ENCODE measurements around the gene CSNK1D. TPM values are rescaled to one million over a fixed set of nuclear protein-coding genes. Genes with fewer than 3 reads are reported as not detected.
A peak's percentile ranks its signal among the peaks of the same experiment; 100 is the strongest.

Gene CSNK1D
- total RNA-seq, 1 experiment from 2014 or later: 111 TPM

DNA sequence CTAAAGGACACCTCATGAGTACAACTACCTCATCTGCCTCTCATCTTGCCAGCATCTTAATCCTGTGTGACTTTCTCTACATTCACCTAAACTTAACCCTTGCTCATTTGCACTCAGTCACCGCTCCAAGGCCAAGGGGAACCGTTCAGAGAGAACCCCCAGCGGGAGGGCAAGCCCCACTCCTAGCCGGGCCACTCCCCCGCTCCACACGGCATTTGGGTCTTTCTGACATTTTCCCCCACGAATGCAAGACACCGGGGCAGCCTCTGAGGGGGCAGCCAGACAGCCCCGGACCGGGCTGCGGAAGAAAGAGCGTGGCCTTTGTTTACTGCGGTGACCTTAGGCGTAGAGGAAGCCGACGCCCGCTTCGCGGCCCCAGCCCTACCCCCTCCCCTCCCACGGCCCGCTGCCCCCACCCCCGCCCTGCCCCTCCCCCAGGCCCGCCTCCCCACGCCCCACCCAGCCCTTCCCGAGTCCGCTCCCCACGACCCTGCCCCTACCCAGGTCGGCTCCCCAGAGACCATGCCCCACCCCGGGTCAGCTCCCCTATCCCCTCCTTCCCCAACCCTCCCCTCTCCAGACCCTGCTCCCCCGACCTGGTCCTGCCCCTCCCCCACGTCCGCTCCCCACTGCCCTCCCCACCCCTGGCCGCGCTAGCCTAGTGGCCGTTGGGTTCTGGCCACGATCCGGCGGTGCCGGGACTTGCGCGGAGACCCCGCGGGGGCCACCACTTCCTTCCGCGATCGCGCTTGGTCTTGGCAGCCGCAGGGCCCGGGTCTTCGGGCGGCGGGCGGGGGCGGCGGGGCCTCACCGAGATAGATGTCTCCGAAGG, 789 bp downstream of the CSNK1D start:
- peaks cover 29% of the 10 kb centered on the region for H3K36me3 Mint-ChIP-seq
- H3K27ac Mint-ChIP-seq: peak overlapping the region; percentile 94
- TF ChIP-seq, protein P1, sequence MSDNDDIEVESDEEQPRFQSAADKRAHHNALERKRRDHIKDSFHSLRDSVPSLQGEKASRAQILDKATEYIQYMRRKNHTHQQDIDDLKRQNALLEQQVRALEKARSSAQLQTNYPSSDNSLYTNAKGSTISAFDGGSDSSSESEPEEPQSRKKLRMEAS (CRISPR knock-in tag; IDR thresholded peaks at IDR 0.05): 0 out of 2 replicates have a peak, but pooled peaks have one; percentile 16
- TF ChIP-seq, protein P2, sequence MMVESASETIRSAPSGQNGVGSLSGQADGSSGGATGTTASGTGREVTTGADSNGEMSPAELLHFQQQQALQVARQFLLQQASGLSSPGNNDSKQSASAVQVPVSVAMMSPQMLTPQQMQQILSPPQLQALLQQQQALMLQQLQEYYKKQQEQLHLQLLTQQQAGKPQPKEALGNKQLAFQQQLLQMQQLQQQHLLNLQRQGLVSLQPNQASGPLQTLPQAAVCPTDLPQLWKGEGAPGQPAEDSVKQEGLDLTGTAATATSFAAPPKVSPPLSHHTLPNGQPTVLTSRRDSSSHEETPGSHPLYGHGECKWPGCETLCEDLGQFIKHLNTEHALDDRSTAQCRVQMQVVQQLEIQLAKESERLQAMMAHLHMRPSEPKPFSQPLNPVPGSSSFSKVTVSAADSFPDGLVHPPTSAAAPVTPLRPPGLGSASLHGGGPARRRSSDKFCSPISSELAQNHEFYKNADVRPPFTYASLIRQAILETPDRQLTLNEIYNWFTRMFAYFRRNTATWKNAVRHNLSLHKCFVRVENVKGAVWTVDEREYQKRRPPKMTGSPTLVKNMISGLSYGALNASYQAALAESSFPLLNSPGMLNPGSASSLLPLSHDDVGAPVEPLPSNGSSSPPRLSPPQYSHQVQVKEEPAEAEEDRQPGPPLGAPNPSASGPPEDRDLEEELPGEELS (CRISPR knock-in tag; IDR thresholded peaks at IDR 0.05): 0 out of 2 replicates have a peak, but pooled peaks have one; percentile 29
- TF ChIP-seq, protein P3, sequence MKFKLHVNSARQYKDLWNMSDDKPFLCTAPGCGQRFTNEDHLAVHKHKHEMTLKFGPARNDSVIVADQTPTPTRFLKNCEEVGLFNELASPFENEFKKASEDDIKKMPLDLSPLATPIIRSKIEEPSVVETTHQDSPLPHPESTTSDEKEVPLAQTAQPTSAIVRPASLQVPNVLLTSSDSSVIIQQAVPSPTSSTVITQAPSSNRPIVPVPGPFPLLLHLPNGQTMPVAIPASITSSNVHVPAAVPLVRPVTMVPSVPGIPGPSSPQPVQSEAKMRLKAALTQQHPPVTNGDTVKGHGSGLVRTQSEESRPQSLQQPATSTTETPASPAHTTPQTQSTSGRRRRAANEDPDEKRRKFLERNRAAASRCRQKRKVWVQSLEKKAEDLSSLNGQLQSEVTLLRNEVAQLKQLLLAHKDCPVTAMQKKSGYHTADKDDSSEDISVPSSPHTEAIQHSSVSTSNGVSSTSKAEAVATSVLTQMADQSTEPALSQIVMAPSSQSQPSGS (CRISPR knock-in tag; IDR thresholded peaks at IDR 0.05; ENCODE audit: borderline replicate concordance, low read depth): no peak
- no peak for TF ChIP-seq NFYB (CRISPR knock-in tag; conservative IDR thresholded peaks at IDR 0.05; ENCODE audit: low read depth)
- H3K4me1 Mint-ChIP-seq: peaks cover 56% of the 10 kb centered on the region
- peak; percentile 13 for ATAC-seq
- no peaks in the 10 kb centered on the region; the same call in 1 of the 2 replicates for H3K27me3 Mint-ChIP-seq (ENCODE audit: low read depth)
- POLR2A ChIA-PET: no interaction called here
- peak overlapping the region; percentile 92 for H3K4me3 Mint-ChIP-seq
- DNase-seq (ENCODE audit: low spot score): peak; percentile 50
- no peaks in the 10 kb centered on the region for H3K9me3 Mint-ChIP-seq
- CTCF ChIA-PET: interaction anchor here (0.7 to 1.2 kb wide), 4 partner anchors 18 to 166 kb away, joined by 3 to 4 read pairs (median 4); no protein-coding TSS in a partner anchor

DNA sequence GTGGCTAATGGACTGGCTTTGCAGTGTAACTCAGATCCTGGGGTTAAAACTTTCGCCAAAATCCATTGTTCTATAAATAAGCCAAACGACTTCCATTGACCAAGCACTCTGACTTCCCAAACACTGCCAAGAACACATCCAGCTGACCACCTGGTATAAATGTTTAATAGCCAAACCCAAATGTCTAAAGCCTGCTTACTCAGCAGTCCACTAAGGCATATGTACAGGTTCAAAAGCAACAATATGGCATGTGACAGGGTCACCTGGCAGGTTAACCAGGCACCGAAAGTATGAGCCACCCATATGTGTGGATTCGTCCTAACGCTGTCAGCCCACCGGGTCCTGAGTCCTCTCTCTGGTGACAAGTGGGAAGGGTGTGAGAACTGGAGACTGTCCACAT, 2.1 kb downstream of the CSNK1D start:
- DNase-seq (ENCODE audit: low spot score) (no peak), ATAC-seq (no peak)
- ChIA-PET POLR2A (no interaction called here), CTCF (no interaction called here)
- no peak overlapping the region for H3K27ac Mint-ChIP-seq
- no peaks in the 10 kb centered on the region; the same call in 1 of the 2 replicates for H3K27me3 Mint-ChIP-seq (ENCODE audit: low read depth)
- H3K36me3 Mint-ChIP-seq: peaks cover 38% of the 10 kb centered on the region
- H3K9me3 Mint-ChIP-seq: no peaks in the 10 kb centered on the region
- H3K4me3 Mint-ChIP-seq: peak overlapping the region; percentile 92
- TF ChIP-seq NFYB (CRISPR knock-in tag; conservative IDR thresholded peaks at IDR 0.05; ENCODE audit: low read depth) (no peak), TP53 (CRISPR knock-in tag; IDR thresholded peaks at IDR 0.05) (no peak), RELA (CRISPR knock-in tag; IDR thresholded peaks at IDR 0.05; ENCODE audit: borderline replicate concordance) (no peak)
- TF ChIP-seq, protein P4, sequence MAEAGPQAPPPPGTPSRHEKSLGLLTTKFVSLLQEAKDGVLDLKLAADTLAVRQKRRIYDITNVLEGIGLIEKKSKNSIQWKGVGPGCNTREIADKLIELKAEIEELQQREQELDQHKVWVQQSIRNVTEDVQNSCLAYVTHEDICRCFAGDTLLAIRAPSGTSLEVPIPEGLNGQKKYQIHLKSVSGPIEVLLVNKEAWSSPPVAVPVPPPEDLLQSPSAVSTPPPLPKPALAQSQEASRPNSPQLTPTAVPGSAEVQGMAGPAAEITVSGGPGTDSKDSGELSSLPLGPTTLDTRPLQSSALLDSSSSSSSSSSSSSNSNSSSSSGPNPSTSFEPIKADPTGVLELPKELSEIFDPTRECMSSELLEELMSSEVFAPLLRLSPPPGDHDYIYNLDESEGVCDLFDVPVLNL (CRISPR knock-in tag; IDR thresholded peaks at IDR 0.05; ENCODE audit: borderline replicate concordance, low read depth): no peak
- peaks cover 50% of the 10 kb centered on the region for H3K4me1 Mint-ChIP-seq

DNA sequence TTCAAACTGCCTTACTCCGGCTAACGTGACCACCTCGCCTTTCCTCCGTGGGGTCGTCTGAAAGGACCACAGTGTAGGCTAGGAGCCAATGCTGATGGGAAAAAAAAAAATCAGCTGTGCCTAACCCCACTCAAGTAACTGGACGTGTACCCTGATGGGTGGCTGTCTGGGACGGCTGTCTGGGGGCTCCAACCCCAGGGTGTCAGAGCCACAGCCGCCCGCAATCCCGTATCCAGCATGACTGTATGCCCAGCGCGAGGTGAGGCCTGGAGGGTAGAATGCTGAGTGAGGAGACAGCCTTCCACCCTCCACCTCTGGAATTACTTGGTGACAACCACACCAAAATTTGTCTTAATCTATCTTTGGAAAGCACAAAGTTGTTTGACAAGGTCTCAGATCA, 2.8 kb downstream of the CSNK1D start:
- POLR2A ChIA-PET: no interaction called here
- CTCF ChIA-PET: no interaction called here
- H3K36me3 Mint-ChIP-seq: peaks cover 46% of the 10 kb centered on the region

DNA sequence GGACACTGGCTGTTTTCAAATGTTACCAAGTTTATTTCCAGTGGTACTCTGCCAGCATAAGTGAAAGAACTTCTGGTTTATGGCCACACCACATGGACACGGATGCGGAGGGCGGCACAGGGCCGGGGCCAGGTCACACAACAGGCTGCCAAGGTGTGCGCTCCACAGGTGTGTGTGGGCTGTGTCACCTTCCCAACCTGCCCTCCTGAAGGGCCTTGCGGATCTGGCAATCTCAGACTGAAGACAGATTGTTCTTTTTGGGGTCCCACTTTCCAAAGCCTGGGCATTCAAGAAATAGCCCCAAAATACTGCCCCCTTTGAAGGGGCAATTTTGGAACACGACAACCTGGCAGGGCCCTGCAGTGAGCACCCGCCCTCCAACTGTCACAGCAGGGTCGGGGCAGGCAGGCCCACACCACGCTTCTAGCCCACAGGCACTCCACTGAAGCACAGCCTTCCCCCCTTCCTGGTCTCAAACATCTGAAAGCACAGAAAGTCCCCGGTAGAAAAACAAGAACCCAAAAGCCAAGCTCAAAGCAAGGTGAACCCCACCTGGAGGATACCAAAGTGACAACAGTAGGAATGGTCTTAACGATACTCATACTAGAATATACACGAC, 3.5 kb downstream of the CSNK1D start:
- Mint-ChIP-seq H3K36me3 (peaks cover 52% of the 10 kb centered on the region), H3K4me1 (peaks cover 50% of the 10 kb centered on the region), H3K4me3 (no peak overlapping the region), H3K27ac (peak overlapping the region; percentile 83), H3K27me3 (ENCODE audit: low read depth) (no peaks in the 10 kb centered on the region; the same call in 1 of the 2 replicates), H3K9me3 (no peaks in the 10 kb centered on the region)
- TF ChIP-seq EMX1 (CRISPR knock-in tag; IDR thresholded peaks at IDR 0.05) (no peak), NFATC4 (CRISPR knock-in tag; IDR thresholded peaks at IDR 0.05) (no peak), JUN (CRISPR knock-in tag; IDR thresholded peaks at IDR 0.05) (no peak), NR3C1 (CRISPR knock-in tag; conservative IDR thresholded peaks at IDR 0.05; ENCODE audit: low read depth) (no peak), ZNF121 (CRISPR knock-in tag; IDR thresholded peaks at IDR 0.05) (no peak), NR1H2 (CRISPR knock-in tag; IDR thresholded peaks at IDR 0.05) (no peak), ZBTB21 (CRISPR knock-in tag; IDR thresholded peaks at IDR 0.05; ENCODE audit: borderline replicate concordance) (no peak), ZNF232 (CRISPR knock-in tag; IDR thresholded peaks at IDR 0.05) (no peak), JAZF1 (CRISPR knock-in tag; IDR thresholded peaks at IDR 0.05) (no peak), TP53 (CRISPR knock-in tag; IDR thresholded peaks at IDR 0.05) (no peak)
- POLR2A ChIA-PET: interaction anchor here (1.8 kb wide), 1 partner anchor 15 kb away, joined by 5 read pairs; no protein-coding TSS in a partner anchor
- CTCF ChIA-PET: no interaction called here
- no peak for ATAC-seq
- no peak for DNase-seq (ENCODE audit: low spot score)

More for the DNA sequence above, 2.8 kb downstream of the CSNK1D start:
- peak overlapping the region; percentile 18; the same call in 1 of the 2 replicates for H3K4me3 Mint-ChIP-seq
- H3K27ac Mint-ChIP-seq: peak overlapping the region; percentile 83
- H3K4me1 Mint-ChIP-seq: peaks cover 50% of the 10 kb centered on the region
- H3K9me3 Mint-ChIP-seq: no peaks in the 10 kb centered on the region
- DNase-seq (ENCODE audit: low spot score) (no peak), ATAC-seq (no peak)
- no peaks in the 10 kb centered on the region; the same call in 1 of the 2 replicates for H3K27me3 Mint-ChIP-seq (ENCODE audit: low read depth)
- TF ChIP-seq TEAD4 (CRISPR knock-in tag; IDR thresholded peaks at IDR 0.05): no peak
- TF ChIP-seq ZNF263 (CRISPR knock-in tag; IDR thresholded peaks at IDR 0.05; ENCODE audit: low read depth): no peak
- TF ChIP-seq ZNF121 (CRISPR knock-in tag; IDR thresholded peaks at IDR 0.05): no peak
- TF ChIP-seq ZBTB21 (CRISPR knock-in tag; IDR thresholded peaks at IDR 0.05; ENCODE audit: borderline replicate concordance): no peak
- no peak for TF ChIP-seq SP1 (CRISPR knock-in tag; conservative IDR thresholded peaks at IDR 0.05)
